ENCODE measurements around the gene GAPVD1.
"Not testable (repeated sequence)": the region's sequence is repeated elsewhere in the genome, so short reads cannot be mapped to it uniquely, and the experiment has no call there.

Gene GAPVD1

GRCh38 chr9:125258160-125258785, 3.4 kb upstream of the GAPVD1 start:
- no peak for DNase-seq

DNA sequence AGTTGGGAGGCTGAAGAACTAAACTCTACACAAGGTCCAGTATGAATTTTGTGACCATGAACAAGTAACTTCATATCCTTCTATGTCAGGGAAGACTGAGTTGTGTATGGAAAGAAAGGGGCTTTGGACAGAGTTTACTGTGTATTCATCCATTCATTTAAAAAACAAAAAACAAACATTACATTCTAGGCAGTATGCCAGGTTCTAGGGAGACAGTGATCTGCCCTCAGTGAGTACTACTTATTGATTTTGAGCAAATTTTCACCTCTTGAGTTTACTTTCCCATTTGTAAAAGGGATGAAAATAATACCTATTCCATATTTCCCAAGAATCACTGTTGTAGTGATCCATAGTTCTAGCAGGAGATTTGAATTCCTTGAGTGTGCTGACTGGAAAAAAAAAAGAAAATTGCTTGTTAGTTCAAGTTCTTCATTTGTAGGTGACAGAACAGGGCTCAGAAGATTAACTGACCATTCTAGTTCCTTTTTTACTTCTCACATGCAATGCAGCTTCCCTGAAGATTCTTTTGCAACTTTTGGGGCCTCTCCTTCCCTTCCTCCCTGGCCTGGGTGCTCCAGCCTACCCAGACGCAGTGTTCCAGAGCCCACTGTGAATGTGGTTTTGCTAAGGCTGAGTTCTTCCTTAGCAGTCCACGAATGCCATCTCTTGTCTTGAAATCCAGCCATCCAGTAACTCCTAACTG, 2.6 kb upstream of the GAPVD1 start:
- no peak for DNase-seq

DNA sequence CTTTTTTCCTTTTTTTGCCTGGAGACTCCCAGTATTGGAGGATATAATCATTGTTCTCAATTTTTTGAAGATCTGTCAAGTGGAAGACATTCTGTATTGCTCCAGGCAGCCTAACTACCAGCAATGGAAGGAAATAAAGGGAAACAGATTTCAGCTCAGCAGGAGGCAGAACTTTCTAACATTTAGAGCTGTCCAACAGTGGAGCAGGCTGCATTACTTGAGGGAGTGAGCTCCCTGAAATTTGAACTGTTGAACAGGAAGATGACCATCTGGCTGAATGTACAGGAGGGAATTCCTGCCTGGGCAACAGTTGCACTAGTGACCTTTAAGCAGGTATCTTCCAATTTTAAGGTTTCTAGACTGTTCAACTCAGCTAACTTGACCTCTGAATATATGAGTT, 1.1 kb upstream of the GAPVD1 start:
- no peak for DNase-seq

DNA sequence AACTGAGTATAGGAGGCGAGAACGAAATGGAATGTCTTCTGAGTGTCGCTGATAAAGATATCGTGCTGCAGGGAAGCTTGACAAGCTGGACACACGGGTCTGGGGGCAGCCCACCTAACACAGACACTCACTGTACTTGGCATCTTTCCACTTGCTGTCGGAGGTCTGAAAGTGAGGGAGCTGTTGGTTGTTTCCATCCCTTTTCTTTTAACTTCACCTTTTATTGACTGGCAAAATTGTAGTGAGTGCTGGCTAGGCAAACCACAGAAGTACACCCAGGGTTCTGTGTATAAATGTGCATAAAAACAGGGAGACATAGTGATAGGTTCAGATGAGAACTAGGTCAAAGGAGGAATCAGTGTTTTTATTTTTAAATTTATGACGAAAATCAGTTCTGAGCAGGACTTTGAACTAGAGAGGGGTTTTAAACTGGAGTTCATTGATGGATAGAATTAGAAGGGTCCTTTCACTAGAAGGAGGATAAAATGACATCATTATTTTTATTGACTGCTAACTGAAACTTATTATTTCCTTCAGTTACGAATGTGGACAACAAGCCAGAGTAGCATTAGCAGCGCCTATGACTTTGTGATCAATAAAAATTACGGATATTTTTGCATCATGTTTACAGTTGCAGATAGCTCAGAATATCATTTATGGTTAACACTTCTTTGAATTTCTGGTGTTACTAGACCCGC, 817 bp downstream of the GAPVD1 start:
- DNase-seq = no peak

- not testable (repeated sequence) for DNase-seq
Measured at GRCh38 chr9:125264068-125264467, 2.4 kb downstream of the GAPVD1 start.

- DNase-seq = no peak
Measured at GRCh38 chr9:125268394-125269013, 6.9 kb downstream of the GAPVD1 start.

DNA sequence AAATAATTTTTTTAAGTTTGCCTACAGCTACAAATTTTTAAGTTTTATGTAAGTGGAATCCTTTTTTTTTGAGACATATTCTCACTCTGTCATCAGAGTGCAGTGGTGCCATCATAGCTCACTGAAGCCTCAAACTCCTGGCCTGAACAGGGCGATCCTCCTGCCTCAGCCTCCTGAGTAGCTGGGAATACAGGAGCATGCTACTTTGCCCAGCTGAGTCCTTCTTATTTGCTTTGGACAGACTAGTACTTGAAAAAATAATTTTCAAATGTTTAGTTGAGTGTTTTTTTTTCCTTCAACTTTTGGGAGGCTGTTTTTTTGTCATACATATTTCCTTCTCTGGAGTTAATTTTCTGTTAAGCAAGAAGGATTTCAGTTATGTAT, 7.4 kb downstream of the GAPVD1 start:
- DNase-seq = no peak

DNA sequence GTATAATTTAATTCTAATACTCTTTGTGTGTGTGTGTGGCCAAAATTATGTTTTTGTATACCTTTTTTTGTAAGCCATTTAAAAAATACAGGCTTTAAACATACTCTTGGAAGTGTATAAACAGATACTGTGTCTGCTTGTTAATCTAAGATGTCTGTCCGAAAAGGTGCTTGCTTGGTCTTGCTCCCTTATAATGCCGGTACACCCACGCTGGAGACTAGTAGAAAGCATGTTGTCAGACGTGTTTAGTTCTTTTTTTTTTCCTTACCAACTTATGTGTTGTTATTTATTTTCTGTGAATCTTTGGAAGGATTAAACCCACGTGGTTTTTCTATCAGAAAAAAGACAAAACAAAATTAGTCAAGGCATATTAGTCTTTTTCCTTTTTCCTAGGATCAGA, 9.5 kb downstream of the GAPVD1 start:
- DNase-seq = no peak

DNA sequence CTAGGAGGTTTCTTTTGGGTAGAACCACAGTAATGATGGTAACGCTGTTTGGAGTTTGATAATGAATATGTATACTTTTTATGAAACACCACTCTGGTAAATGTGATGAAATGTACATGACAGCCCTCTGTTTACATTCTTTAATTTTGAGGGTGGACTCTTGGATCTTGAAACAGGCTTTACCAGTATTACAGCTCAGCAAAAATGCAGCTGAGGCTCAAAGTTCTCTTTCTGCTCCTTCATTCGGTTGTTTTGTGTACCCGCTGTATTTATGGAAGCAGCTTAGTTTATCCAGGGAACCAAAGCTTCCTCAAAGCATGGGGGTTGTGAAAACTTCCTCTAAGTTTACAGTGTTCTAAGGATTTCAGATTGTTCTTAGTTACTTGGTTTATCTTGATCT, 11.1 kb downstream of the GAPVD1 start:
- DNase-seq = no peak

- no peak for DNase-seq
Measured at GRCh38 chr9:125276771-125277170, 15.1 kb downstream of the GAPVD1 start.

- no peak for DNase-seq
Measured at GRCh38 chr9:125277411-125277810, 15.8 kb downstream of the GAPVD1 start.

GRCh38 chr9:125280945-125281344, 19.3 kb downstream of the GAPVD1 start:
- no peak for DNase-seq

DNA sequence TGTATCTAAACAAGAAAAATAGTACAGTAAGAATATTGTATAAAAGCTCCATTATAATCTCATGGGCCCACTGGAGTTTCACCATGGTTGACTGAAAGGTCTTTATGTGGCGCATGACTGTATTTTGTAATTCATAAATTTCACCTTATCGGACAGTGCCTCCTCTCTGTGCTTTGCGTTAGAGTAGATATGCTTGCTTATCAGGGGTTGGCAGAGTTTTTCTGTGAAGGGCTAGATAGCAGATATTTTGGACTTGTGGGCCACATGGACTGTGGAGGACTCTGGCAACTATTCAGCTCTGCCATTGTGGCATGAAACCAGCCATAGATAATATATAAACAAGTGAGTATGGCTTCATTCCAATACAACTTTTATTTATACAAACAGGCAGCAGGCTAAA, 23.2 kb downstream of the GAPVD1 start:
- DNase-seq = no peak

GRCh38 chr9:125286935-125287433, 25.4 kb downstream of the GAPVD1 start:
- not testable (repeated sequence) for DNase-seq

GRCh38 chr9:125293134-125293533, 31.5 kb downstream of the GAPVD1 start:
- no peak for DNase-seq

GRCh38 chr9:125295657-125296056, 34.0 kb downstream of the GAPVD1 start:
- DNase-seq = no peak

- no peak for DNase-seq
Measured at GRCh38 chr9:125296843-125297372, 35.3 kb downstream of the GAPVD1 start.

- DNase-seq = no peak
Measured at GRCh38 chr9:125297917-125298316, 36.3 kb downstream of the GAPVD1 start.

DNA sequence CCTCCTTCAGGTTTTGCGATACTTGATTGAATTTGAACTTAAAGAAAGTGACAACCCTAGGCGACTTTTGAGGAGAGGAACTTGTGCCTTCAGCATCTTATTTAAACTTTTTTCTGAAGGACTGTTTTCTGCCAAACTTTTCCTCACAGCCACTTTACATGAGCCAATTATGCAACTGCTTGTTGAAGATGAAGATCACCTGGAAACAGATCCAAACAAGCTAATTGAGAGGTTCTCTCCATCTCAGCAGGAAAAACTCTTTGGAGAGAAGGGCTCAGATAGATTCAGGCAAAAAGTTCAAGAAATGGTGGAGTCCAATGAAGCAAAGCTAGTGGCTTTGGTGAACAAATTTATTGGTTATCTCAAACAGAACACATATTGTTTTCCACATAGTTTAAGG, 40.6 kb downstream of the GAPVD1 start:
- DNase-seq = no peak

GRCh38 chr9:125304273-125304672, 42.6 kb downstream of the GAPVD1 start:
- no peak for DNase-seq

- no peak for DNase-seq
Measured at GRCh38 chr9:125312411-125312810, 50.8 kb downstream of the GAPVD1 start.

DNA sequence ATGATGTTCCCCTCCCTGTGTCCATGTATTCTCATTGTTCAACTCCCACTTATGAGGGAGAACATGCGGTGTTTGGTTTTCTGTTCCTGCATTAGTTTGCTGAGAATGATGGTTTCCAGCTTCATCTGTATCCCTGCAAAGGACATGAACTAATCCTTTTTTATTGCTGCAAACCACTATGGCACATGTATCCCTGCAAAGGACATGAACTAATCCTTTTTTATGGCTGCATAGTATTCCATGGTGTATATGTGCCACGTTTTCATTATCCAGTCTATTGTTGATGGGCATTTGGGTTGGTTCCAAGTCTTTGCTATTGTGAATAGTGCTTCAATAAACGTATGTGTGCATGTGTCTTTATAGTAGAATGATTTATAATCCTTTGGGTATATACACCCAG, 54.7 kb downstream of the GAPVD1 start:
- not testable (repeated sequence) for DNase-seq

DNA sequence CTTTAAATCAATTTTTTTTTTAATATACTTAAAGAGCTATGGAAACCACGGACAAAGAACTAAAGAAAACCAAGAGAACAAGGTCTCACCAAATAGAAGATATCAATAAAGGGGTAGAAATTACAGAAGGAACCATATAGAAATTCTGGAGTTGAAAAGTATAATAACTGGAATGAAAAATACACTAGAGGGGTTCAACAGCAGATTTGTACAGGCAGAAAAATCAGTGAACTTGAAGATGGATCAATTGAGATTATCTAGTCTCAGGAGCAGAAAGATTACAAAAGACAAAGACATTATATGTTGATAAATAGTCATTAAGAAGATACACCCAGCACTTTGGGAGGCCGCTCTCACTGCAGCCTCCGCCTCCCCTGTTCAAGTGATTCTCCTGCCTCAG, 56.1 kb downstream of the GAPVD1 start:
- DNase-seq = no peak
